HG03097 (cell line): ENCODE data around the gene NEURL3.
A peak's percentile ranks its signal among the peaks of the same experiment; 100 is the strongest.
"Not testable (repeated sequence)": the region's sequence is repeated elsewhere in the genome, so short reads cannot be mapped to it uniquely, and the experiment has no call there.

Experiments
- ATAC-seq: cut with Tn5 transposase; IDR thresholded peaks from one replicate; pipeline ENCODE4 v1.9.1; 2021; ENCODE audit not compliant: unreplicated experiment, low FRiP score

Gene NEURL3

DNA sequence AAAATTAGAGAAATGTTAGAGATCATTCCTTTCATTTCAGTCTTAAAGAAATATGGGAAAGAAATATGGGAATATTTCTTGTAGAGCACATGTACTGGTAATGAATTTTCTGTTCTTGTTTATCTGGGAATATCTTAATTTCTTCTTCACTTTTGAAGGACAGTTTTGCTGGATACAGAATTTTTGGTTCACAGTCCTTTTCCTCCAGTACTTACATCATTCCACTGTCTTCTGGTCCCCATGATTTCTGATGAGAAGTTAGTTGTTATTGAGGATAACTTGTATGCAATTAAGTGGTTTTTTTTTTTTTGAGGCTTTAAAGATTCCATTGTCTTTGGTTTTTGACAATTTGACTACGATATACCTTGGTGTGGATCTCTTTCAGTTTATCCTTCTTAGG is 11.0 kb downstream of the NEURL3 start:
- ATAC-seq, result no peak

DNA sequence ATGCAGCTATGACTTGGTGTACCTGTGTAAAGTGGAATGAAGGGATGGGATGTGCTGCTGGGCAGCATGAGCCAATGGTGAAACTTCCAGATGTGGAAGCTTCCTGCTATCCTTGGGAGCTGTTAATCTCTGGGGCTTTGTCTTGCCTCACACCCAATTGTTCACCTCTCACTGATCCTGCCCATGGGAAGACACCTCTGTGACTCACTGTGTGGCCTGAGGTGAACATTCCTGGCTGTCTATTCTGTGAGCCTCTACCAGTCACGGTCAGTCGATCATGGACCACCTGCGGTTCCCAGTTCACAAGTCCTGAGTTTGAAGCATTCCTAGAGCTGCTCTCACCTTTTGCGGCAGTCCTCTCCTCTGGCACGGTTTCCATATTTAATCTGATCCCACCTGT is 12.1 kb downstream of the NEURL3 start:
- ATAC-seq, result no peak

DNA sequence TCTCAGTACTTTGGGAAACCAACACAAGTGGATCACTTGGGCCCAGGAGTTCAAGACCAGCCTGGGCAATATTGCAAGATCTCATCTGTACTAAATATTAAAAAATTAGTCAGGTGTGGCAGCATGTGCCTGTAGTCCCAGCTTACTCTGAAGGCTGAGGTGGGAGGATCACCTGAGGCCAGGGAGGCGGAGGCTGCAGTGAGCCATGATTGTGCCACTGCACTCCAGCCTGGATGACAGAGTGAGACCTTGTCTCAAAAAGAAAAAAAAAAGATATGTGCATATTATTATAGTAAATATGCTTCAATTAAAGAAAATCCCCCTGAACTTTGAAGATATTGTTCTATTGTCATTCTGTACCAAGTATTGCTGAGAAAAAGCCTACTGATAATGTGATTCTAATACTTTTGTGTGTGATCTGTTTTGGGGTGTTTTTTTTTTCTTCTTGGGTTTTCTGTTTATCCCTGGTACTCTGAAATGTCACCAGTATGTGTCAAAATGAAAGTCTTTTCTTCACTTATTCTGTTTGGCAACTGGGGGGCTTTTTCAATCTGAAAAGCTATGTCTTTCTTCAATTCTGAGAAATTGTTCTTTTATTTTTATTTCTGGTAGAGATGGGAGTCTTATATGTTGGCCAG is 13.2 kb downstream of the NEURL3 start:
- ATAC-seq, result no peak

DNA sequence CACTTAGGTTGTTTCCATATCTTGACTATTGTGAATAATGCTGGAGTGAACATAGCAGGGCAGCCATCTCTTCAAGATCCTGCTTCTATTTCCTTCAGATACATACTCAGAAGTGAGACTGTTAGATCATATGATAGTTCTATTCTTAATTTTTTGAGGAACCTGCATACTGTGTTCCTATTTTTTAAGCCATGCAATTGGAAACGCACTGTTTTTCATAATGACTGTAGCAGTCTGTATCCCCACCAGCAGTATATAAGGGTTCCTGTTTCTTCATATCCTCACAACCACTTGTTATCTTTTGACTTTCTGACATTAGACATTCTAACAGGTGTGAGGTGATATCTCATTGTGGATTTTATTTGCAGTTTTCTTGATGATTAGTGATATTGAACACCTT is 15.5 kb downstream of the NEURL3 start:
- ATAC-seq, result no peak

DNA sequence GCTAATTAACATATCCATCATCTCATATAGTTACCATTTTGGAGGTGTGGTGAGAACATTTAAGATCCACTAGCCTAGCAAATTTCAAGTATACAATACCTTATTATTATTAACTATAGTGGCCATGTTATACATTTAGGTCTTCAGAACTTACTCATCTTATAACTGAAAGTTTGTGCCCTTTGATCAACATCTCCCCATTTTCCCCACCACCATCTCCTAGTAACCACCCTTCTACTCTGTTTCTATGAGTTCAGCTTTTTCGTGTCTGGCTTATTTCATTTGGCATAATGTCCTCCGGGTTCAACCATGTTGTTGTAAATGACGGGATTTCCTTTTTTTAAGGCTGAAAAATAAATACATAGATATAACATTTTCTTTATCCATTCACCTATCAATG is 15.9 kb downstream of the NEURL3 start:
- ATAC-seq, result no peak

DNA sequence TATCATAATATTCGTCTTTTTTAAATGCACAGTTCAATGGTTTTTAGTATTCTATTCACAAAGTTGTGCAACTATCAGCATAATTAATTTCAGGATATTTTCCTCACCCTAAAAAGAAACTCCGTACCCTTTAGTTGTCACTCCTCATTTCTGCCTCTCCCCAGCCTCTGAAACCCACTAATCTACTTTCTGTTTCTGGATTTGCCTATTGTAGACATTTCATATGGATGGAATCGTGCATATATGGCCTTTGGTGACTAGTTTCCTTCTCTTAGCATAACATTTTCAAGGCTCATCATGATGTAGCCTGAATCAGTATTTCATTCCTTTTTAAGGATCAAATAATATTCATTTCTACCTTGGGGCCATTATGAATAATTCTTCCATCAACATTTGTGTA is 18.5 kb downstream of the NEURL3 start:
- ATAC-seq, result no peak

DNA sequence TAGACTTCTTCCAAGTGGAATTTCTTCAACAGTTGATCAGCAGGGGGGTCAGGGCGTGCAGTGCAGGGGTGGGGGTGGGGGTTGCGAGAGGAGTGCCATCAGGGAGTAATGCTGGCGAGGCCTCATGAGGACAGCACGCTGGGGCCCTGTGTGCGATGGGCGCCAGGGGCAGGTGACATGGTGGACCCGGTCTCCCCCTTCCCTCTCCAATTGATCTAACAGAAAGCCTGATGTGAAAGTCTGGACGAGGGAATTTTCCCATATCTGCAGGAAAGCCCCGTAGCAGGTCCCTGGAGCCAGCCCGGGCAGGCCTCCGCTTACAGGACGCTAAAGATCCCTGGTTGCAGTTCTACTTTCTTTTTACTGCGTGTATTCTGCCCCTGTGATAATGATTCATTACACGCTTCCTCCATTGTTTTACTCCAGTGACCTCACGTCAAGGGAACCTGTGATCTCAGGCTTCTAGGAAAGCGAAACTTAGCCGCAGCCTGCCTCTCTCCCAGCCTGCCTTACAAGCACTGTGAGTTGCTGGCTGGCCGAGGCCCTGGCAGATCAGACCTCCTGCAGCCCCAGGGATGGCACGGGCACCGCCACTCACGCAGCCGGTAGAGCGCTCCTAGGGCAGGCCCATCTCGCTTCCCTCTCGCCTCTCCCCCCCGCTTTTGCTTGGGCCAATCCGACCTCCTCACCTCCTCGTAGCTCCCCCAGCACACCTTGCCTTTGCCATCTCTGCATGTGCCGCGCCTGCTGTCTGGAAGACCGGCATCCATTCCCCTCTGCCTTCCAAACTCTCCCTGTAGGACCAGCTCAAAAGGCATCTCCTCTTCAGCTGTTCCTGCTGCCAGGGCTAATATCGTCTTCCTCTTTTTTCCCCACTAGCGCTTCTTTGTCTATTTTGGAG is 19.2 kb downstream of the NEURL3 start:
- ATAC-seq, result peak; percentile 87

DNA sequence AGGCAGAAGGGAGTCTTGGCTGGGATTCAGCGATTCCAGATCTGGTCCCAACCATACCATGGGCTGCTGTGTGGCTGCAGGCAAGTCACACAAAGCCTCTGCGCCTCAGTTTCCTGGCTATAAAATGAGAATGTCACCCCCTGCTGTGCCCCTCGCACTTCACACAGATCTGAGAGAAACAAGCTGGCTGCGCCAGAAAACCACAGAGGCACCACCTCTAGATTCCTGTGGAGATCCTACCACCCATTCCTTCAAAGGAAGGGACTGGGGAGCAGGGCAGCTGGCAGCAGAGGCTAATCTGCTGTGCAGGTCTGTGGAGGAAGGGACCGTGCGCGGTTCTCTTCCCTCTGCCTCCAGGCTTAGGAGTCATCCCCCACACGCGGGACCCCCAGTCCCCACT is 19.8 kb downstream of the NEURL3 start:
- ATAC-seq, result no peak

DNA sequence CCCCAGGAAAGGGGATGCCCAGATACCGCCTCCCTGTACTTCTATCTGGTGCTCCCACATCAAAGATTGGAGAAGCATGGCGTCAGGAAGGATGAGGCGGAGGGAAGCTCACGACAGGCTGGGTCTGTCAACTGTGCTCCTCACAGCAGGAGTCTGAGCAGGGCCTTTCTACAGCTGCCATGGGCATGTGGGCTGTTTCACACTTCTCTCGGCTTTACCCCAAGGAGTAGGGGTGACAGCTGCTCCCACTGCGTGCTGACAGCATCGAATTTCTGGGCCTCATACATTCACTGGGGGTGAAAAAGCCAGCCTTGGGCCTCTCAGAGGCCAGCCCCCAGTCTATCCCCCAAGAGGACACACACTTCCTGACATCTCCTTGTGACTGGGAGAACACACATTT is 21.1 kb downstream of the NEURL3 start:
- ATAC-seq, result no peak

DNA sequence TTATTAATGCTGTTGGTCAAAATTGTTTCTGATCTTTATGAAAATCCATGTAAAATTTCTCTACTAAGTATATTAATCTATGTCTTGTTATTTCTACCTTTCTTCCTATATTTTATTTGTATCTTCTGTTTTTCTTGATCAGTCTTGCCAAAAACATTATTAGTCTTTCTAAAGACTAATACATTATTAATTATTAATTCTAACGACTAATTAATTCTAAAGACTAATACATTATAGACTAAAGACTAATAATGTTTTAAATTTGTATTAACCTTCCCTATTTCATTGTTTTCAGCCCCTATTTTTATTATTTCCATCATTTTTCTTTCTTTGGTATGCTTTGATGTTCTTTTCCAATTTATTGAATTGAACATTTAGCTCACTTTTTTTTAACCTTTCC is 27.7 kb downstream of the NEURL3 start:
- ATAC-seq, result no peak

DNA sequence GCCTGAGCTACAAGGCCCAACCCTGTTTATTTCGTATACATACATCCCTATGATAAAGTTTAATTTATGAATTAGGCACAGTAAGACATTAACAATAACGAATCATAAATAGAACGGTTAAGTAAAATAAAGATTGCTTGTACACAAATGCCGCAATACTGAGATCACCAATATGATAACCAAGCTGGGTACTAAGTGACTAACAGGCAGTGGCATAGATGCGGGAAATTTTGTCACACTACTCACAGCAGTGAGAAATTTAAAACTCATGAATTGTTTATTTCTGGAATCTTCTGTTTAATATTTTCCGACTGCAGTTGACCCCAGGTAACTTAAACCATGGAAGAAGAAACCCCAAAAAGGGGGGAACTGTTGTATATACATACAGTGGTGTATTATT is 33.4 kb downstream of the NEURL3 start:
- ATAC-seq, result no peak

DNA sequence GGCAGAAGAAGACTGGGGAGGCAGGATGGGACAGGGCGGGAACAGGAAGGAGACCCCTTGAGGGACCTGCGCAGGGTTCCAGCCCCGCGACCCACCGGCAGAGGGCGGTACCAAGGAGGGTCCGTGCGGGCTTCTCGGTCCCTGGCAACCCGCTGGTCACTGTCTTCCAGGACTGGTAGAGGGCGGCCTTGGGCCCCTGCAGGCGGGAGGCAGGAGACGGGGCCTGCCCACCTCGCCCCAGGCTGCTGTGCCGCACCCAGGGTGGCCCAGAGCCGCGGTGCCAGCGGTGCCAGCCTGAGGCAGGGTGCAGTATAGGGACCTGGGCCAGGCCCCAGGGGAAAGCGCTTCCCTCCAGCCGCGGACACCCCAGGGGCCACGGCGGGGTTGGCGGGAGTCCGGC is 34.5 kb downstream of the NEURL3 start:
- no peak for ATAC-seq

DNA sequence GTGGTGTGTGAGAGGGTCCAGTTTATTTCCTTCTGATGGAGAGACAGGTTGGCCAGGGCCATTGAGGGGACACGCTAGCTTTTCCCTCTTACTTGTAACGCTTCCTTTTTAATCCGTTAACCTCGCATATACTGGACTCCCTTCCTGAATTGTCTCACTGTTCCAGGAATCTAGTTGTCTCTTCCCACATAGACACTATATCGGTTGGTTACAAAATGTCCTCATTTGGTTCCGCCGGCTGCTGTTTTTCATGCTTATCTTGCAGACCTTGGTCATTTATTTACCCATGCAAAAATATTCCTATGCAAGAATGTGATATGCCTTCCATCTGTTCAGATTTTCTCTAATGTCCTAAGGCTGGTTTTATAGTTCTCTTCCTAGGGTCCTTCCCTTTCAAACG is 35.0 kb downstream of the NEURL3 start:
- no peak for ATAC-seq

DNA sequence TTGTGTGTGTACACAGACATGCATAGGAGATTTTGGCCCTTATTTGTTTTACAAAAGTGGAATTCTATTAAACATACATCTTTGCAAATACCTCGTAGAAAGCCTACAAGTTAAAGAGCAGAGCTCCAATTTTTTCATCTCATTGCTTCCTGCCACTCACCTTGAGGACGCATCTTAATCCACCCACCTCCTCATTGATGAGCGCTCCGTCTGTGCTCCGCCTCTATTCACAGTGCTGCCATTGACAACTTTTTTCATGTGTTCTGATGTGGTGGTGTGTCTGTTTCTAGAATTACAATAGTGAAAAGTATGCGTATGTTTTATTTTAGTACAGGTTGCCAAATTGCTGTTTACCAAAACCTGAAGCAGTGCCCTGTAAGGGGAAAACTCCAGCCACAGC is 36.3 kb downstream of the NEURL3 start:
- ATAC-seq, result no peak

DNA sequence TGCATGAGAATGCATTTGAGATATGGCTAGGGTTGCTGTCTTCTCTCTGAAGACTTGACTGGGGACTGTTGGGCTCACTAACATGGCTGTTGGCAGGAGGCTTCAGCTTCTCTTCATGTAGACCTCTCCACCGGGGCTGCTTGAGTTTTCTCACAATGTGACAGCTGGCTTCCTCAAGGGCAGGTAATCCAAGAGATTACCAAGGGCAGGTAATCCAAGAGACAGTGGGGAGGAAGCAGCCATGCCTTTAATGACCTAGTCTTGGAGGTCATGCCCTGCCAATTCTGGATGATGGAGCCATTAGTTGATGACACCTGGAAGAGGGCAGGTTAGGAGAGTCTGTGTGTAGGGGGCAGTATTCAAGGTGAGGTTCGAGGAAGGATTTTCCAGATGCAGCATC is 40.5 kb downstream of the NEURL3 start:
- no peak for ATAC-seq

DNA sequence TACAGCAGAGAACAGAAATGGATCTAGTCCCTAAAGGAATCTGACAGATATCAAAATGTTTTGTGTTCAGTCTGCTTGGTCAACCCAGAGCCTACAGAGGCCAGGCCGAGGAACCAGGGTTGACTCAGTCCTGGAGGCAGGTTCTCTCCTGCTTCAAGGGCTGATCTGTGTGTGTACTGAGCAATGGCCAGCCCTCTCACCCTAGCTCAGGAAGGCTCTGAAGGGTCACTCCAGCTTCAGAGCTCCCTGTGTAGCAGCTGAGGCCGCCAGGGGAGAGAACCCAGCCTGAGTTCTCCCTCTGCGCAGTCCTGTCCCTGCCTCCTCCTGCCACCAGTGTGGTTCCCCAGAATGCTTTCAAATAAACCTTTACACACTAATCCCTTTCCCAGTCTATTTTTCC is 41.1 kb downstream of the NEURL3 start:
- ATAC-seq, result no peak

DNA sequence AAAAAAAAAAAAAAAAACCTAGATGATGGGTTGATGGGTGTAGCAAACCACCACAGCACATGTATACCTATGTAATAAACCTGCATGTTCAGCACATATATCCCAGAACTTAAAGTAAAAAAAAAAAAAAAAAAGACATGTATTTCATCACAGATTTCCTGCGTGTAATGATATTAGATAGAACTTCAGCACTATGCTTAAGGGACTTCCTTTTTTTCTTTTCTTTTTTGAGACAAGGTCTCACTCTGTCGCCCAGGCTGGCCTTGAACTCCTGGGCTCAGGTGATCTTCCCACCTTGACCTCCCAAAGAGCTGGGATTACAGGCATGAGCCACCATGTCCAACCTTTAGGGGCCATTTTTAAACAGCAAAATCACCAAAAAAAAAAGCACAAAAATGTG is 42.0 kb downstream of the NEURL3 start:
- ATAC-seq, result no peak

DNA sequence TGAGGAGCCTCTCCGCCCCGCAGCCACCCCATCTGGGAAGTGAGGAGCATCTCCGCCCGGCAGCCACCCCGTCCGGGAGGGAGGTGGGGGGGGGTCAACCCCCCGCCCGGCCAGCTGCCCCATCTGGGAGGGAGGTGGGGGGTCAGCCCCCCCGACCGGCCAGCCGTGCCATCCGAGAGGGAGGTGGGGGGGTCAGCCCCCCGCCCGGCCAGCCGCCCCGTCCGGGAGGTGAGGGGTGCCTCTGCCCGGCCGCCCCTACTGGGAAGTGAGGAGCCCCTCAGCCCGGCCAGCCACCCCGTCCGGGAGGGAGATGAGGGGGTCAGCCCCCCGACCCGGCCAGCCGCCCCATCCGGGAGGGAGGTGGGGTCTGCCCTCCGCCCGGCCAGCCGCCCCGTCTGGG is 43.5 kb downstream of the NEURL3 start:
- not testable (repeated sequence) for ATAC-seq

DNA sequence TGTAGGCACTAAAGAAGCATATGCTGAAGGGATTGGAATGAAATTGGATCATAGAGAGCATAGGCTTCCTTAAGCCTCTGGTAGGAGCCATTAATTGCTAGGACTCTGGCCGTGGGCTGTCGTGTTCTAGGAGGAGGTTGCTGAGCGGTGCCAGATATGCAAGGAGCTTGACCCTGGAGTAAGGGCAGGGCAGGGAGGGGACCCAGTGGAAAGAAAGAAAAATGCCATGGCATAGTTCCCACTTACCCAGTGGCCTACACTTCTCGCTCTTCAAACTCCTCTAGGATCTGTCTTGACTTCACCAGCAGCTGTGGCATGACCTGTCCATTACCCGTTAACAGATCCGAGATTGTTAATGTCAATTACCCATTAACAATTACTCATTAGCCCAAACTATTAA is 53.1 kb downstream of the NEURL3 start:
- no peak for ATAC-seq

DNA sequence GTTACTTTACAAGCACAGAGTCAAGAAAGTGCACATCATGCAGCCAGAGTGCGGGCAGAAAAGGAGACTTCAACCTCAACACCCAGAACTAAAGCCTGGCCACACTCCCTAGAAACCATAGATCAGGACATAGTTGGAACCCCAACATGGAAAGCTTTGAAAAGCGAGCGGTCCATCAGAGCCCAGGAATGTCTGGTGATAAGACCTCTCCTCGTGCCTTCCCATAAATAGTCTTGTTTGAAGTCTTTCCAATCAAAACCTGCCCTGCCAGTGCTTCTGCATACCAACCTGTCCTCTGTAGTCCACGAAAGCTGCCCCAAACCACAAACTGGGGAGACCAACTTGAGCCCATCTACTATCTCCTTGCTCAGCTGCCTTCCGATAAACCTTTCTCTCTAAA is 55.5 kb downstream of the NEURL3 start:
- ATAC-seq, result no peak

DNA sequence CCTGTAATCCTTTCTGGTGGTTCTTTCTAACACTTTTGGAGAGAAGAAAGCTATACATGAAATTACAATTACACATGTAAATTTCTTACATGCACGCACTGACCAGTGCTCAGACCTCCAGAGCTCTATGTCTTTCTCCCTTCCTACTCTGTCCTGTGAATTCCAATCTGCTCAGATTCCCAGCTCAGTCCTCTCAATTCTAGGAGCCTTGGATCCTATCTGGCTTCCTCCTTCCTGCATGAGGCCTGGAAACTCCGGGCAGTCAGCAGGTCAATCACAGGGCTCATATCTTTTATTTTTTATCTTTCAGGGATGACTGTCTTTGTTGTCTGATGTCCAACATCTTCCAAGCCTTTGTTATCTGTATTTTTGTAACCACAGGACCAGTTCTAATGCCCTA is 56.0 kb downstream of the NEURL3 start:
- ATAC-seq, result no peak

DNA sequence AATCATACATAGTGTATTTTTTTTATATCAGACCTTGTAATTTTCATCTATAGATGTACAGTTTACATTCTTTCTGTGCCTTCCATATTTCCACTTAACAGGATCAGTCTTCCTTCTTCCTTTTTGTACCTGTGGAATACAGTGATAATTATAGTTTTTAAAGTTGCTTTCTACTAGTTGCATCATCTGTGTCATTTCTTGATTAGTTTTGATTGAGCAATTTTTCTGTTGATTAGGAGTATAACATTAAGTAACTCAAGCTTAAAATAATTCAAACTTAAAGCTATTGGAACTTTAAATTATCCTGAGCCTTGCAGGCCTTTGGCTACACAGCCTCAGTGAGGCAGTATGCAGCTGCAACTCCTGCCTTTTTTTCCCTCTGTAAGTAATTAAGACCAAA is 57.4 kb downstream of the NEURL3 start:
- no peak for ATAC-seq
